ENCODE results near the gene RNASEH2C. TPM values are rescaled to one million over a fixed set of nuclear protein-coding genes. Genes with fewer than 3 reads are reported as not detected.

The RNASEH2C gene
- total and polyA plus RNA-seq, 2 of the 13 experiments (the other 11 are each of a cell fraction or from before 2014, with no cell fraction given): 27.4 to 50.9 TPM

GRCh38 chr11:65720211-65720934, at the start of gene RNASEH2C (continued):
- peak; percentile 93 for TF ChIP-seq E2F1 (CRISPR knock-in tag; IDR thresholded peaks at IDR 0.05)
- no peak for TF ChIP-seq GMEB2 (CRISPR knock-in tag; IDR thresholded peaks at IDR 0.05; ENCODE audit: low read depth)
- TF ChIP-seq ZNF597 (CRISPR knock-in tag; IDR thresholded peaks at IDR 0.05): no peak
- TF ChIP-seq KLF16 (CRISPR knock-in tag; IDR thresholded peaks at IDR 0.05): peak in 1 of 2 experiments; percentile 82; a peak in 2 of 4 replicates
- TF ChIP-seq ONECUT2 (CRISPR knock-in tag; IDR thresholded peaks at IDR 0.05): 0 out of 2 replicates have a peak, but pooled peaks have one; percentile 12
- no peak; the same call in 1 of the 2 replicates for TF ChIP-seq GZF1 (CRISPR knock-in tag; IDR thresholded peaks at IDR 0.05)
- 0 out of 2 replicates have a peak, but pooled peaks have one; percentile 9 for TF ChIP-seq ZNF281 (CRISPR knock-in tag; IDR thresholded peaks at IDR 0.05; ENCODE audit: borderline replicate concordance)
- peak; percentile 37; the same call in 1 of the 2 replicates for TF ChIP-seq FOXO1 (CRISPR knock-in tag; IDR thresholded peaks at IDR 0.05)
- no peak; the same call in 1 of the 2 replicates for TF ChIP-seq TRAFD1 (CRISPR knock-in tag; IDR thresholded peaks at IDR 0.05; ENCODE audit: borderline replicate concordance)
- TF ChIP-seq ARNT2 (CRISPR knock-in tag; IDR thresholded peaks at IDR 0.05; ENCODE audit: low read depth): peak; percentile 80
- TF ChIP-seq ZNF234 (CRISPR knock-in tag; conservative IDR thresholded peaks at IDR 0.05): 0 out of 2 replicates have a peak, but pooled peaks have one; percentile 44
- TF ChIP-seq ZBTB26 (CRISPR knock-in tag; IDR thresholded peaks at IDR 0.05; ENCODE audit: borderline replicate concordance): 0 out of 2 replicates have a peak, but pooled peaks have one; percentile 33
- TF ChIP-seq PHF20 (CRISPR knock-in tag; IDR thresholded peaks at IDR 0.05): peak; percentile 79
- no peak for TF ChIP-seq LCORL (IDR thresholded peaks at IDR 0.05)
- TF ChIP-seq LCORL (CRISPR knock-in tag; IDR thresholded peaks at IDR 0.05): peak; percentile 70; the same call in 1 of the 2 replicates
- TF ChIP-seq KLF6 (CRISPR knock-in tag; IDR thresholded peaks at IDR 0.05): peak; percentile 54; the same call in 1 of the 2 replicates
